Spleen (tissue), 7 donors: ENCODE data around the gene FHIT.

Source experiments
- CTCF ChIP-seq, 11 experiments: fragments of 200-600 bp in 7 of 11; fragments of 450-650 bp in 4 of 11; sonication (generic) in 4 of 11; IDR thresholded peaks in 8 of 11; conservative IDR thresholded peaks in 3 of 11; 1 replicate in 7 of 11; 2 replicates in 4 of 11; pipeline versions ENCODE4 v1.4.0 to v1.8.0; 2016 to 2021; ENCODE audit warnings: antibody characterized with exemption in 11 of 11, inconsistent platforms in 4 of 11, mild to moderate bottlenecking in 1 of 11
- POLR2A ChIP-seq, 3 donors: fragments of 450-650 bp; IDR thresholded peaks; one replicate each; pipeline ENCODE4 v1.5.1; 2017; ENCODE audit warnings: antibody characterized with exemption in 3 of 3, mild to moderate bottlenecking in 1 of 3
- POLR2AphosphoS5 ChIP-seq, 3 donors: sonication (generic); formaldehyde crosslinking; IDR thresholded peaks; one replicate each; pipeline ENCODE4 v1.5.1; 2017; ENCODE audit warnings: antibody characterized with exemption in 3 of 3
- donor health status: DM: no; HTN: no; CAD: no; lungs with moderate emphysema.
- donor health status: DM: no; HTN: no; CAD: no.
- donor health status: DM: no; HTN: no; CAD: no.

DNA sequence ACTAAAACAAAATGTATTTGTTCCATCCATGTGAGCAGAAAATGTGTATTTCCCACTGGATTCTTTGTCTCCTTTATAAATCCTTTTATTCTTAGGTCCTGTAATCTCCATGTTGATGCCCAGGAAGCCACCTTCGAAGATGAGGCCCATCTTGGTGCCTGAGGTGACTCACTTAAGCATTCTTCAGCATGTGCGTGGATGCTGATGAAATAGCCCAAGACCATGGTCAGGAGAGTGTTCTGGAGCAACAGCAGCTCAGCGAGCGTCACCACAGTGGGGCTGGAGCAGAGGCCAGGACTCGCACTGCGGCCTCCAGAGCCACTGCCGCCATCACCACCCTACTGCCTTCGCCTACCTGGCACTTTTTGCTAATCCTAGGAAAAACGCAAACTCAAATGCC lies 520.9 kb downstream of the FHIT start:
- TF ChIP-seq CTCF (IDR thresholded peaks at IDR 0.05 in 8 of 11, conservative IDR thresholded peaks at IDR 0.05 in 3 of 11) (no peak), POLR2AphosphoS5 (IDR thresholded peaks at IDR 0.05) (no peak), POLR2A (IDR thresholded peaks at IDR 0.05) (no peak)
